ENCODE data around the gene MTOR. TPM values are rescaled to one million over a fixed set of nuclear protein-coding genes. Genes with fewer than 3 reads are reported as not detected.

Gene MTOR
- total and polyA plus RNA-seq, 10 of the 15 experiments (the other 5 are each of a cell fraction or from before 2014, with no cell fraction given), result 6.6 to 41.8 (median 29.8) TPM

DNA sequence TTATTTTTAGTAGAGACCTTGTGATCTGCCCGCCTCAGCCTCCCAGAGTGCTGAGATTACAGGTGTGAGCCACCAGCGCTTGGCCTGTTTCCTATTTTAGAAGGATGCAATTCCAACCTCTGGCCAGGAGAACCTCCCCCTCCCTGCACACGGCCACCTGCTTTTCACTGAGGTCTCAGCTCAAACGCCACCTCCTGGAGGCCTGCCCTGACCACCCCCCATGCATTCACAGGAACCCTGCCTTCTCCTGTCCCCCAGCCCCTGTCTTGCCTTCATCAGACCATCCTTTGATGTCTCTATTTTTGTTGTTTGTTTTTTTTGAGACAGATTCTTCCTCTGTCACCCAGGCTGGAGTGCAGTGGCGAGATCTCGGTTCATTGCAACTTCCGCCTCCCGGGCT, 204.9 kb downstream of the MTOR start (continued):
- TF ChIP-seq, protein P1, sequence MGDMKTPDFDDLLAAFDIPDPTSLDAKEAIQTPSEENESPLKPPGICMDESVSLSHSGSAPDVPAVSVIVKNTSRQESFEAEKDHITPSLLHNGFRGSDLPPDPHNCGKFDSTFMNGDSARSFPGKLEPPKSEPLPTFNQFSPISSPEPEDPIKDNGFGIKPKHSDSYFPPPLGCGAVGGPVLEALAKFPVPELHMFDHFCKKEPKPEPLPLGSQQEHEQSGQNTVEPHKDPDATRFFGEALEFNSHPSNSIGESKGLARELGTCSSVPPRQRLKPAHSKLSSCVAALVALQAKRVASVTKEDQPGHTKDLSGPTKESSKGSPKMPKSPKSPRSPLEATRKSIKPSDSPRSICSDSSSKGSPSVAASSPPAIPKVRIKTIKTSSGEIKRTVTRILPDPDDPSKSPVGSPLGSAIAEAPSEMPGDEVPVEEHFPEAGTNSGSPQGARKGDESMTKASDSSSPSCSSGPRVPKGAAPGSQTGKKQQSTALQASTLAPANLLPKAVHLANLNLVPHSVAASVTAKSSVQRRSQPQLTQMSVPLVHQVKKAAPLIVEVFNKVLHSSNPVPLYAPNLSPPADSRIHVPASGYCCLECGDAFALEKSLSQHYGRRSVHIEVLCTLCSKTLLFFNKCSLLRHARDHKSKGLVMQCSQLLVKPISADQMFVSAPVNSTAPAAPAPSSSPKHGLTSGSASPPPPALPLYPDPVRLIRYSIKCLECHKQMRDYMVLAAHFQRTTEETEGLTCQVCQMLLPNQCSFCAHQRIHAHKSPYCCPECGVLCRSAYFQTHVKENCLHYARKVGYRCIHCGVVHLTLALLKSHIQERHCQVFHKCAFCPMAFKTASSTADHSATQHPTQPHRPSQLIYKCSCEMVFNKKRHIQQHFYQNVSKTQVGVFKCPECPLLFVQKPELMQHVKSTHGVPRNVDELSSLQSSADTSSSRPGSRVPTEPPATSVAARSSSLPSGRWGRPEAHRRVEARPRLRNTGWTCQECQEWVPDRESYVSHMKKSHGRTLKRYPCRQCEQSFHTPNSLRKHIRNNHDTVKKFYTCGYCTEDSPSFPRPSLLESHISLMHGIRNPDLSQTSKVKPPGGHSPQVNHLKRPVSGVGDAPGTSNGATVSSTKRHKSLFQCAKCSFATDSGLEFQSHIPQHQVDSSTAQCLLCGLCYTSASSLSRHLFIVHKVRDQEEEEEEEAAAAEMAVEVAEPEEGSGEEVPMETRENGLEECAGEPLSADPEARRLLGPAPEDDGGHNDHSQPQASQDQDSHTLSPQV (IDR thresholded peaks at IDR 0.05), result no peak

Small RNAs within 50 kb of the gene (small RNA-seq; reads per million reads assigned to genes)
- gene RNU6-291P, result not detected
- gene RNU6-537P, result not detected
- gene RPL39P6, result not detected

Other genes starting within 250 kb of the MTOR start
- 55.6 and 64.1 TPM in 2 replicates for gene TARDBP, start 249.9 kb downstream of the MTOR start, total RNA-seq (2014; rRNA removed)
- 124 and 135 TPM in 2 replicates for gene TARDBP, start 249.9 kb downstream of the MTOR start, total RNA-seq (2014; rRNA removed; fragmentation: Illumina TruSeq; extraction: Trizol)
- 155 and 174 TPM in 2 replicates for gene TARDBP, start 249.9 kb downstream of the MTOR start, total RNA-seq (2021)
- 209 and 284 TPM in 2 replicates for gene TARDBP, start 249.9 kb downstream of the MTOR start, polyA plus RNA-seq (2011; rRNA removed)
- gene TARDBP, start 249.9 kb downstream of the MTOR start, polyA plus RNA-seq (2014; fragmentation: Illumina TruSeq; extraction: Trizol), result 318 and 350 TPM in 2 replicates
- 100 to 1,000 TPM in 1 of 2 experiments, 10 to 100 TPM in 1; 76.1 to 171 TPM for gene TARDBP, start 249.9 kb downstream of the MTOR start, polyA plus RNA-seq (2014; fragmentation: Nextera tagmentation; extraction: Ambion mirVana)
- gene TARDBP, start 249.9 kb downstream of the MTOR start, polyA plus RNA-seq (2014; rRNA removed), result 212 and 257 TPM in 2 replicates
- gene TARDBP, start 249.9 kb downstream of the MTOR start, polyA plus RNA-seq (2016; fragmentation: Nextera tagmentation; extraction: Ambion mirVana), result 100 to 1,000 TPM; 251 to 253 TPM
- gene MASP2, start 215.3 kb downstream of the MTOR start, total RNA-seq (2014; rRNA removed), result 0.05 TPM in 1 of 2 replicates, not detected in the other
- 0.04 TPM in 1 of 2 replicates, not detected in the other for gene MASP2, start 215.3 kb downstream of the MTOR start, total RNA-seq (2014; rRNA removed; fragmentation: Illumina TruSeq; extraction: Trizol)
- gene MASP2, start 215.3 kb downstream of the MTOR start, total RNA-seq (2021), result not detected in 2 replicates
- not detected in 2 replicates for gene MASP2, start 215.3 kb downstream of the MTOR start, polyA plus RNA-seq (2011; rRNA removed)
- not detected in 2 replicates for gene MASP2, start 215.3 kb downstream of the MTOR start, polyA plus RNA-seq (2014; fragmentation: Illumina TruSeq; extraction: Trizol)
- under 1 TPM in 1 of 2 experiments, not detected in 1; 0.06 TPM for gene MASP2, start 215.3 kb downstream of the MTOR start, polyA plus RNA-seq (2014; fragmentation: Nextera tagmentation; extraction: Ambion mirVana)
- not detected in 2 replicates for gene MASP2, start 215.3 kb downstream of the MTOR start, polyA plus RNA-seq (2014; rRNA removed)
- under 1 TPM in 1 of 2 experiments, not detected in 1; 0.21 TPM for gene MASP2, start 215.3 kb downstream of the MTOR start, polyA plus RNA-seq (2016; fragmentation: Nextera tagmentation; extraction: Ambion mirVana)
- gene SRM, start 202.5 kb downstream of the MTOR start, total RNA-seq (2014; rRNA removed), result 49.9 and 81.2 TPM in 2 replicates
- 40.6 and 43.0 TPM in 2 replicates for gene SRM, start 202.5 kb downstream of the MTOR start, total RNA-seq (2014; rRNA removed; fragmentation: Illumina TruSeq; extraction: Trizol)
- 249 and 255 TPM in 2 replicates for gene SRM, start 202.5 kb downstream of the MTOR start, total RNA-seq (2021)
- gene SRM, start 202.5 kb downstream of the MTOR start, polyA plus RNA-seq (2011; rRNA removed), result 11.0 and 22.2 TPM in 2 replicates
- 59.5 and 133 TPM in 2 replicates for gene SRM, start 202.5 kb downstream of the MTOR start, polyA plus RNA-seq (2014; fragmentation: Illumina TruSeq; extraction: Trizol)
- 10 to 100 TPM; 16.7 to 46.6 TPM for gene SRM, start 202.5 kb downstream of the MTOR start, polyA plus RNA-seq (2014; fragmentation: Nextera tagmentation; extraction: Ambion mirVana)
- gene SRM, start 202.5 kb downstream of the MTOR start, polyA plus RNA-seq (2014; rRNA removed), result 142 and 185 TPM in 2 replicates
- 100 to 1,000 TPM in 1 of 2 experiments, 10 to 100 TPM in 1; 81.1 to 155 TPM for gene SRM, start 202.5 kb downstream of the MTOR start, polyA plus RNA-seq (2016; fragmentation: Nextera tagmentation; extraction: Ambion mirVana)
- 70.3 and 81.2 TPM in 2 replicates for gene EXOSC10, start 162.7 kb downstream of the MTOR start, total RNA-seq (2014; rRNA removed)
- gene EXOSC10, start 162.7 kb downstream of the MTOR start, total RNA-seq (2014; rRNA removed; fragmentation: Illumina TruSeq; extraction: Trizol), result 54.3 and 58.3 TPM in 2 replicates
- 60.0 and 62.5 TPM in 2 replicates for gene EXOSC10, start 162.7 kb downstream of the MTOR start, total RNA-seq (2021)
- 52.8 and 60.4 TPM in 2 replicates for gene EXOSC10, start 162.7 kb downstream of the MTOR start, polyA plus RNA-seq (2011; rRNA removed)
- gene EXOSC10, start 162.7 kb downstream of the MTOR start, polyA plus RNA-seq (2014; fragmentation: Illumina TruSeq; extraction: Trizol), result 75.6 and 78.9 TPM in 2 replicates
- 10 to 100 TPM; 16.2 to 16.7 TPM for gene EXOSC10, start 162.7 kb downstream of the MTOR start, polyA plus RNA-seq (2014; fragmentation: Nextera tagmentation; extraction: Ambion mirVana)
- gene EXOSC10, start 162.7 kb downstream of the MTOR start, polyA plus RNA-seq (2014; rRNA removed), result 70.7 and 76.0 TPM in 2 replicates
- 10 to 100 TPM; 78.6 to 86.5 TPM for gene EXOSC10, start 162.7 kb downstream of the MTOR start, polyA plus RNA-seq (2016; fragmentation: Nextera tagmentation; extraction: Ambion mirVana)
- not detected in 2 replicates for gene ANGPTL7, start 73.2 kb downstream of the MTOR start, total RNA-seq (2014; rRNA removed)
- gene ANGPTL7, start 73.2 kb downstream of the MTOR start, total RNA-seq (2014; rRNA removed; fragmentation: Illumina TruSeq; extraction: Trizol), result not detected in 2 replicates
- gene ANGPTL7, start 73.2 kb downstream of the MTOR start, total RNA-seq (2021), result not detected in 2 replicates
- gene ANGPTL7, start 73.2 kb downstream of the MTOR start, polyA plus RNA-seq (2011; rRNA removed), result not detected in 2 replicates
- not detected in 2 replicates for gene ANGPTL7, start 73.2 kb downstream of the MTOR start, polyA plus RNA-seq (2014; fragmentation: Illumina TruSeq; extraction: Trizol)
- not detected for gene ANGPTL7, start 73.2 kb downstream of the MTOR start, polyA plus RNA-seq (2014; fragmentation: Nextera tagmentation; extraction: Ambion mirVana)
- not detected in 2 replicates for gene ANGPTL7, start 73.2 kb downstream of the MTOR start, polyA plus RNA-seq (2014; rRNA removed)
- under 1 TPM in 1 of 2 experiments, not detected in 1; 0.09 TPM for gene ANGPTL7, start 73.2 kb downstream of the MTOR start, polyA plus RNA-seq (2016; fragmentation: Nextera tagmentation; extraction: Ambion mirVana)
- 10.2 and 10.4 TPM in 2 replicates for gene UBIAD1, start 10.6 kb upstream of the MTOR start, total RNA-seq (2014; rRNA removed)
- 13.8 and 14.4 TPM in 2 replicates for gene UBIAD1, start 10.6 kb upstream of the MTOR start, total RNA-seq (2014; rRNA removed; fragmentation: Illumina TruSeq; extraction: Trizol)
- gene UBIAD1, start 10.6 kb upstream of the MTOR start, total RNA-seq (2021), result 20.6 and 23.9 TPM in 2 replicates
- 9.5 and 14.1 TPM in 2 replicates for gene UBIAD1, start 10.6 kb upstream of the MTOR start, polyA plus RNA-seq (2011; rRNA removed)
- gene UBIAD1, start 10.6 kb upstream of the MTOR start, polyA plus RNA-seq (2014; fragmentation: Illumina TruSeq; extraction: Trizol), result 14.1 and 19.4 TPM in 2 replicates
- gene UBIAD1, start 10.6 kb upstream of the MTOR start, polyA plus RNA-seq (2014; fragmentation: Nextera tagmentation; extraction: Ambion mirVana), result 1 to 10 TPM; 4.5 to 5.7 TPM
- gene UBIAD1, start 10.6 kb upstream of the MTOR start, polyA plus RNA-seq (2014; rRNA removed), result 17.7 and 17.8 TPM in 2 replicates
- gene UBIAD1, start 10.6 kb upstream of the MTOR start, polyA plus RNA-seq (2016; fragmentation: Nextera tagmentation; extraction: Ambion mirVana), result 10 to 100 TPM; 22.7 to 23.8 TPM
- gene DISP3, start 216.6 kb upstream of the MTOR start, total RNA-seq (2014; rRNA removed), result under 0.01 TPM in 1 of 2 replicates, not detected in the other
- 0.09 TPM in 2 replicates for gene DISP3, start 216.6 kb upstream of the MTOR start, total RNA-seq (2014; rRNA removed; fragmentation: Illumina TruSeq; extraction: Trizol)
- gene DISP3, start 216.6 kb upstream of the MTOR start, total RNA-seq (2021), result 0.08 and 0.18 TPM in 2 replicates
- gene DISP3, start 216.6 kb upstream of the MTOR start, polyA plus RNA-seq (2011; rRNA removed), result 0.07 and 0.09 TPM in 2 replicates
- gene DISP3, start 216.6 kb upstream of the MTOR start, polyA plus RNA-seq (2014; fragmentation: Illumina TruSeq; extraction: Trizol), result 0.09 TPM in 1 of 2 replicates, not detected in the other
- not detected for gene DISP3, start 216.6 kb upstream of the MTOR start, polyA plus RNA-seq (2014; fragmentation: Nextera tagmentation; extraction: Ambion mirVana)
- gene DISP3, start 216.6 kb upstream of the MTOR start, polyA plus RNA-seq (2014; rRNA removed), result 0.03 and 0.04 TPM in 2 replicates
- gene DISP3, start 216.6 kb upstream of the MTOR start, polyA plus RNA-seq (2016; fragmentation: Nextera tagmentation; extraction: Ambion mirVana), result under 1 TPM; 0.09 to 0.10 TPM